Measurements from ENCODE around the gene KCNIP4.

The KCNIP4 gene

DNA sequence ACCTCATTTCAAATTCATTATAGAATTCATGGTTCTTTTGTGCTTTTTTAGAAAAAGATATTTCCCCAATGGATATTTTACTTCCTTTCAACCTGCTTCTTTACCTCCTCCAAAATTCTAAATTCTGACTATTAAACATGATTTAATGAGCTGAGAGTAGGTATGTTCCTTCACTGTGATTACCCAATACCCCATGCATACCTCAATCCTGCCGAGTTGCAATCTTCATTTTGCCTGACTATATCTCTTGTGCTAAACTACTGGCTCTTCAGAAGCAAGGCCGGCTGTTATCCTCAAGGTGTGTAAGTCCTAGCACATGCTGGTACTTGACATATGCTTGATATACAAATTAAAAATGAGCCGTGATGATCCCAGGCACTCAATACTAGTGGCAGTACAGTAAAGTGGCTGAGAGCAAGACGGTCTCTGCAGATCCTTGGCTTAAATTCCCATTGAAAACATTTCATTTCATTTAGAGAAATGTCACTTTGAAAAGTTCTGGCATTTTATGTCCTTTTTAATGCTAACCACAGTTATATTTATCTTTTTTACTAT, 320.4 kb downstream of the KCNIP4 start:
- TF ChIP-seq, protein P1, sequence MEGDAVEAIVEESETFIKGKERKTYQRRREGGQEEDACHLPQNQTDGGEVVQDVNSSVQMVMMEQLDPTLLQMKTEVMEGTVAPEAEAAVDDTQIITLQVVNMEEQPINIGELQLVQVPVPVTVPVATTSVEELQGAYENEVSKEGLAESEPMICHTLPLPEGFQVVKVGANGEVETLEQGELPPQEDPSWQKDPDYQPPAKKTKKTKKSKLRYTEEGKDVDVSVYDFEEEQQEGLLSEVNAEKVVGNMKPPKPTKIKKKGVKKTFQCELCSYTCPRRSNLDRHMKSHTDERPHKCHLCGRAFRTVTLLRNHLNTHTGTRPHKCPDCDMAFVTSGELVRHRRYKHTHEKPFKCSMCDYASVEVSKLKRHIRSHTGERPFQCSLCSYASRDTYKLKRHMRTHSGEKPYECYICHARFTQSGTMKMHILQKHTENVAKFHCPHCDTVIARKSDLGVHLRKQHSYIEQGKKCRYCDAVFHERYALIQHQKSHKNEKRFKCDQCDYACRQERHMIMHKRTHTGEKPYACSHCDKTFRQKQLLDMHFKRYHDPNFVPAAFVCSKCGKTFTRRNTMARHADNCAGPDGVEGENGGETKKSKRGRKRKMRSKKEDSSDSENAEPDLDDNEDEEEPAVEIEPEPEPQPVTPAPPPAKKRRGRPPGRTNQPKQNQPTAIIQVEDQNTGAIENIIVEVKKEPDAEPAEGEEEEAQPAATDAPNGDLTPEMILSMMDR (IDR thresholded peaks at IDR 0.05; ENCODE audit: low read depth, low read length, missing control alignments), result no peak
- DNase-seq (ENCODE audit: extremely low read depth, low read depth), result no peak
- no peak overlapping the region for H3K4me3 ChIP-seq (replicated peaks; ENCODE audit: low read depth, low read length)

DNA sequence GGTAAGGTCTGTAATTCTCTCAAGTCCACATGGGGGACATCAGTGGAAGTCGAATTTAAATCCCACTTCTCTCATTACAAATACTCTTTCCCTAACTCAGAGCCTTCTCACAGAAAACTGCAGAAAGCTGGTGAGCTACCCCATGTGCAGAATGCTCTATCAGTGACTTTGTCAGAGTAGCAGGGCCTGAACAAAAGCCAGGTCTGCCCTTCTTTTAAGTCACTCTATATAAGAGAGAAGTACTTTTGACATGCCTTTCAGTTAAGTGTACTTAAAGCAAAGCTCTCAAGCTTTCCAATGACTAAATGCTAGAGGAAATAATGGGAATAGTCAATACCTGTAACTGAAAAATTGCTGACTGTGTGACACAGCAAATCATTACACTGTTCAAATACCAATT, 323.1 kb downstream of the KCNIP4 start:
- H3K4me3 ChIP-seq (replicated peaks; ENCODE audit: low read depth, low read length), result no peak overlapping the region
- TF ChIP-seq, protein P1 (IDR thresholded peaks at IDR 0.05; ENCODE audit: low read depth, low read length, missing control alignments), result no peak
- no peak for DNase-seq (ENCODE audit: extremely low read depth, low read depth)

DNA sequence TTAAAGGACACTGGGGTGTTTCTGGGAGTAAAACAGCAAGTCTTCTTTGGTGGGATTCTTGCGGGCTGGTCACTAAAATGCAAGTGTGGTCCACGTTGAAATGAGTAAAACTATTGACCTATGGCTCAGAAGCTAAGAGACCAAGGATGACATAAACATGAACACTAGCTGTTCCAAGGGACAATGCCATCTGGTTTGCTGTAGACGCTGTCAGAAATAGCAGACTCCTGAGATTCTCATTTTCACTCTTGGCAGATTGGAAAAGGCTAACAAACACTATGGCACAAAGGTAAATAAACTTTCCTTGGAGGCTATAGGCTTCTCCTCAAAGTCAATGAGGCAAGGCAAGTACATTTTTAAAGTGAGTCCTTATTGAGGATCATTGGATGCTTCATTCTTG, 343.6 kb downstream of the KCNIP4 start:
- no peak overlapping the region for H3K4me3 ChIP-seq (replicated peaks; ENCODE audit: low read depth, low read length)
- no peak for DNase-seq (ENCODE audit: extremely low read depth, low read depth)
- TF ChIP-seq, protein P1 (IDR thresholded peaks at IDR 0.05; ENCODE audit: low read depth, low read length, missing control alignments), result no peak

DNA sequence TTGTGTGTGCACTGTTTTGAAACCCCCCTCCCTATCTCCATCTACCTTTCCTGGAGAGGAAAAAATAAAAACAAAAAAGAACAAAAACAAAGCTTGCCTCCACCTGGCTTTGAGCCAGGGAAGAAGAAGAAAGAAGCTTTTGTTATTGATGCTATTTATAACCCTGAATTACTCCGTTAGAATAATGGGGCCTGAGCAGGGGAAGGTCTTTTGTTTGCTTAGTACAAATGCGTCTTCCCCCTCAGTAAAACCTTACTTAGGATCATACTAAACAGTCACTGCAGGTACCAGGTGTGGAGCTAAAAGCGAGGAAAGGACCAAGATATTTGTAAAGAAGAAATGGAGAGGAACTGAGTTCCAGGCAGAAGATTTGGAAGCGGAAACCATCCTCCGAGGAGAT, 352.1 kb downstream of the KCNIP4 start:
- DNase-seq (ENCODE audit: extremely low read depth, low read depth), result no peak
- TF ChIP-seq, protein P1 (IDR thresholded peaks at IDR 0.05; ENCODE audit: low read depth, low read length, missing control alignments), result no peak
- H3K4me3 ChIP-seq (replicated peaks; ENCODE audit: low read depth, low read length), result no peak overlapping the region

DNA sequence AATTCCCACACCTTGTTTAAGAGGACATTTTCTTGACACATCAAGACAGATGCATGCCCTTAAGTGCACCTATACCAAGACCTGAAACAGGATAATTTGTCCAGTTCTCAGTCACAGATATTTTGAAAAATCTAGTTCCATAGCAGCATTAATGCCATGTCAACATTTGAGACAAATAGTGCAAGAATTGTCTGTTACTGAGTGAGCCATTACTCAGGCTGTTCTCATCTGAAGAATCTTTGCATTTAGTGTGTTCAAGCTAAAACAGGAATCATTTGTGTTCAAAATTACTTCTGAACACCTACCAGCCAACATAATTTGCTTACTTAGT, 354.9 kb downstream of the KCNIP4 start:
- TF ChIP-seq, protein P1 (IDR thresholded peaks at IDR 0.05; ENCODE audit: low read depth, low read length, missing control alignments), result no peak

DNA sequence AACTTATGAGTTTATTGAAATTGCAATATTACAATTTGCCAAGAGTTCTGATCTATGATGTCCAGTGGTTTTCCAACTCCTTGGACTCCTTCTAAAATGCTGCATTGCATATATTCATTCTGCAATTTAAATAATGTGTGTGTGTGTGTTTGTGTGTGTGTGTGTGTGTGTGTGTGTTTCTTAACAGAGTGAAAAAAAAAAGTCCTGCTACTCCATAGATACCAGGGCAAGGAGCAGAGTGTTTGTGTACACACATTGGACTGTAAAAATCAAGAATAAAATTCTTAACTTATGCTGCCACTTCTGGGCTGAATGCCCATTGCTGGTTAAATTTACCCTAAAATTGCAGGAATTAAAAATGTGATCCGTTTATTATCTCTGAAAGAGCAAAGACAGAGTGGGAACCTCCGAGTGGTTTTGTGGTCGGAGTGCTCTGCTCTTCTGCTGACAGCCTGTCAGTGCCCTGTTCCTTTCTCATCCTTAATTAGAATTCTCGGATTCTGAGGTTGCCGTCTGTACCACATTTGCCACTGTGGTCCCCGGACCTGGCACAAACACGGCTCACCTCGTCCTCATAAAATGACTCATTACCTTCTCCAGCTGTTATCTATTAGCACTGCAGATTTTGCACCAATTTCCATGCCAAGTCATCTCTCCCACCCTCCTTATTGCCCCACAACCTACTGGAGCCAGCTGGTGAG, 355.5 kb downstream of the KCNIP4 start:
- TF ChIP-seq, protein P1 (IDR thresholded peaks at IDR 0.05; ENCODE audit: low read depth, low read length, missing control alignments), result no peak
- H3K4me3 ChIP-seq (replicated peaks; ENCODE audit: low read depth, low read length), result no peak overlapping the region
- DNase-seq (ENCODE audit: extremely low read depth, low read depth), result peak; percentile 6

More for the DNA sequence above, 354.9 kb downstream of the KCNIP4 start:
- no peak for DNase-seq (ENCODE audit: extremely low read depth, low read depth)
- no peak overlapping the region for H3K4me3 ChIP-seq (replicated peaks; ENCODE audit: low read depth, low read length)
